GM12874 (cell line): ENCODE results near the gene CRIP3.

Source experiments
- TF ChIP-seq, protein P1 (sequence below): IDR thresholded peaks from 2 replicates; pipeline ENCODE4 v1.5.1; 2011; ENCODE audit warnings: low read depth, mild to moderate bottlenecking, control low read depth, low read length, moderate library complexity; ENCODE audit not compliant: insufficient read depth

Gene CRIP3

DNA sequence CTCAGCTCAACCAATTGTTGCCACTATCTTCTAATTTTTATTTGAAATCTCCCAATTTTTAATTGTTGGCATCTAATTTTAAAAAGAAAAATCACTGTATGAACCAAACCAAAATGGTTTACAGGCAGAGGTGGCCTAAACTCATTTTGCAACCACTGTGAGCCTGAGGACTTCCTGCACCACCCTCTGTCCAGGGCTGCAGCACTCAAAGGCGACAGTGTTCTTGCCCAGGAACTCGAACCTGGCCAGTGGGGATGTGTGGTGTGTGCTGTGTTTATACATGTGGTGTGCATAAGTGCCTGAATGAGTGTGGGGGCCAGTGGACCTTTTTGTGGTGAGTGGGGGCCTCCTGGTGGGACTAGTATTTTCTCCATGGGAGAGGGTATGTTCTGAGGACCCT, 34.9 kb downstream of the CRIP3 start:
- TF ChIP-seq, protein P1, sequence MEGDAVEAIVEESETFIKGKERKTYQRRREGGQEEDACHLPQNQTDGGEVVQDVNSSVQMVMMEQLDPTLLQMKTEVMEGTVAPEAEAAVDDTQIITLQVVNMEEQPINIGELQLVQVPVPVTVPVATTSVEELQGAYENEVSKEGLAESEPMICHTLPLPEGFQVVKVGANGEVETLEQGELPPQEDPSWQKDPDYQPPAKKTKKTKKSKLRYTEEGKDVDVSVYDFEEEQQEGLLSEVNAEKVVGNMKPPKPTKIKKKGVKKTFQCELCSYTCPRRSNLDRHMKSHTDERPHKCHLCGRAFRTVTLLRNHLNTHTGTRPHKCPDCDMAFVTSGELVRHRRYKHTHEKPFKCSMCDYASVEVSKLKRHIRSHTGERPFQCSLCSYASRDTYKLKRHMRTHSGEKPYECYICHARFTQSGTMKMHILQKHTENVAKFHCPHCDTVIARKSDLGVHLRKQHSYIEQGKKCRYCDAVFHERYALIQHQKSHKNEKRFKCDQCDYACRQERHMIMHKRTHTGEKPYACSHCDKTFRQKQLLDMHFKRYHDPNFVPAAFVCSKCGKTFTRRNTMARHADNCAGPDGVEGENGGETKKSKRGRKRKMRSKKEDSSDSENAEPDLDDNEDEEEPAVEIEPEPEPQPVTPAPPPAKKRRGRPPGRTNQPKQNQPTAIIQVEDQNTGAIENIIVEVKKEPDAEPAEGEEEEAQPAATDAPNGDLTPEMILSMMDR: no peak

DNA sequence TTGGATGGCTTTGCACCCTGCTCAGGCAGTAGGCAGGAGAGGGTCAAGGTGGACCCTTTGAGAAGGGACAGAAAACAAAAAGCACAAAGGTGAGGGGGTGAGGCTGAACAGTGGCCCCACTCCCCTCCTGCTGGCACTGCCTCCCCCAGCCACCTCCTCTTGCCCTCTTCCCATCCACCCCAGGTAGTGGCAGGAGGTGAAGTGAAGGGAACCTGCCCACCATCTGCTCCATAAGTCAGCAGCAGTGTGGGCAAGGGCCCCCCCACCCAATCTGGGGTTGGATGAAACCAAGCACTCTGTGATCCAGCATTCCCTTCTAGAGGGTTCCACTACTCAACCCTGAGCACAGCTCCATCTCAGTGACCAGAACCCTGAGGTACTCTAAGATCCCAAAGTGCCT, 36.7 kb downstream of the CRIP3 start:
- TF ChIP-seq, protein P1: no peak

DNA sequence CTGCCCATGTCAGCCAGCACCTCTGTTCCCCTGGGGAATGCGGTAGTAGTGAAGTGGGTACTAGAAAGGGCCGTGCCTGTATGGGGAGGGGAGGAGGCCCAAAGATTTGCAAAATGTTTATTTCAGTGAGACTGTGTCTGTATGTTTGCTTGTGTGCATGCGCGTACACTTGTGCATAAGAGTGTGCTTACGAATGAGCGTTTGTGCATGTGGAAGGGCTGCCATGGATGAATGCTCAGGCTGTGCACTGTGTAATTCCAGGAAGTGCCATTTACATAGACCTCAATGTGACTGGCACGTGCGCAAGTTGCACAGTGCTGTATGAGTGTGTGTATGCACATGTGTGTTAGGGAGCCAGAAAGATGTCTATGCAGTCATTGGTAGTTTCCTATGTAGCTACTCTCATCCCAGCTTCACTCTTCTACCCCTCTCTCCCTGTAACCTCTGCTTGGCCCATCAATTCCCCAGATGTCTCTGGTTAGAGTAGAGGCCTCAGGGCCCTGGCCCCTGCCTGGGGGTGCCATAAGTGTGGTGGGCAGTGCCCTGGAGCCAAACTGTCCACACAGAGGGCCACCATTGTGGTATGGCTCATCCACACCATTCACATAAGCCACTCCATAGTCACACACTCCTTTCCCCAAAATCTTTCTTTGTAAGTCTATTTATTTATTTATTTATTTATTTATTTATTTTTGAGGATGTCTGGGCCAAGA, 37.4 kb downstream of the CRIP3 start:
- TF ChIP-seq, protein P1: no peak

DNA sequence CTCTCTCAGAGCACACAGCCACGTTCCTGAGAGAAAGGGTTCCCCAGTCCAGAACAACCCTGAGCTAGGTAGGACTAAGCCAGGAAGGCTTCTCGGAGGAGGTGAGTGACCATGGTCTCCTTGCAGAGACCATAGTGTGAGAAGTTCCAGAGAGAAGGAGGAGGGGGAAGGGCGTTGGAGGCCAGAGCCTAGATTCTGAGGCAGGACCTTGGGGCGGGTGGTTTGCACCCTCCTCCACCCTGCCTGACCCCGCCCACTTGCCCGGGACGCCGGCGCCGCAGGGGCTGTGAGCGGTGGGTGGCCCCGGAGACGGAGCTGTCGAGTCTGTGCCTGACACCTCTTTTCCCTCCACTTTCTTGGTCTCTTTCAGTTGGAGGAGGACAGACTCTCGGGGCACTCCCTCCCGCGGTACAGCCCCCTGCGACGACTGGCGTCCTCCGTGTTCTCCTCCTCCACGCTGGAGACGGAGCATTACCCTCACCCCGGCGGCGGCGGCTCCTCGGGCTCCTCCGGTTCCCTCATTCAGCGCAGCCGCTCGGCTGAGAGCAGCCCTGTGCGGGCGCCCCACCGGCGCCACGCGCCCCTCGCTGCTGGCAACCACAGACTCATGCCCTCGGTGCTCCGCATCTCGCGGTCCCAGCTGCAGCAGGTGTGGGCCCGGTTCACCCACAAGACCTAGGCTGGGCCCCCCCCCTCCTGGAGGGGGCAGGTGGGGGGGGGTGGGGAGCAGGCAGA, 39.2 kb downstream of the CRIP3 start:
- TF ChIP-seq, protein P1: no peak

DNA sequence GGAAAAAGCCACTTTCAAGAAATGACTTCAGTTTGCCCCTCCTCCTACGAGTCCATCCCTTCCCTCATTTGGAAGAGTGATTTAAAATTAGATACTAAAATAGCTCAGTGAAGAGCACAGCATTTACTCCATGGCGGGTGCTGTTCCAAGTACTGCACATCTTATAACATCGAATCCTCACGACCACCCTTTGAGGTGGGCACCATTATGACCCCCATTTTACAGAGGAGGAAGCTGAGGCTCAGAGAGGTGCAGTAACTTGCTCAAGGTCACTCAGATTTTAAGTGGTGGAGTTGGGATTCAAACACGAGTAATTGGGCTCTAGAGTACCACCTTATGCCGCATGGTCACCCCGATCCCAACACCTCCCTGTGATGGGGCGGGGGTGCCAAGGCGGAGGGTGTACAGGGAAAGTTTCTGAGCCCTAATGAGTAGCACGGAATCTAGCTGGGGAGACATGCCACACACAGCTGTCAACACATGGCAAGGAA, 39.8 kb downstream of the CRIP3 start:
- TF ChIP-seq, protein P1: no peak

DNA sequence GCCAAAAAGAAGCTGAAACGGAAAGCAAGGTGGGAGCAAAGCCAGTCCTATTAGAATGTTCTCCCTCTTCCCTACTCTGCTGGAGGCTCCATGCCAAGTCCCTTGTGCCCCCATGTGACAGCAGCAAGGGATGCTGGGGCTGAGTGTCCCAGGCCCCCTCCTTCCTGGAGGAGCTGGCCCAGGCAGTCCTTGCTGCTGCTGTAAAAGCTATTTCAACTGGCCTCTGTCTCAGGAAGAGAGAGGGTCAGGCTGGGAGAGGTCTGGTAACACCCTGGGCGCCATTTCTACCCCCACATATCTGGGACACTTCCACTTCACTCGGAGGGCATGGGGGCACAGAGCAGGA, 40.3 kb downstream of the CRIP3 start:
- TF ChIP-seq, protein P1: no peak

DNA sequence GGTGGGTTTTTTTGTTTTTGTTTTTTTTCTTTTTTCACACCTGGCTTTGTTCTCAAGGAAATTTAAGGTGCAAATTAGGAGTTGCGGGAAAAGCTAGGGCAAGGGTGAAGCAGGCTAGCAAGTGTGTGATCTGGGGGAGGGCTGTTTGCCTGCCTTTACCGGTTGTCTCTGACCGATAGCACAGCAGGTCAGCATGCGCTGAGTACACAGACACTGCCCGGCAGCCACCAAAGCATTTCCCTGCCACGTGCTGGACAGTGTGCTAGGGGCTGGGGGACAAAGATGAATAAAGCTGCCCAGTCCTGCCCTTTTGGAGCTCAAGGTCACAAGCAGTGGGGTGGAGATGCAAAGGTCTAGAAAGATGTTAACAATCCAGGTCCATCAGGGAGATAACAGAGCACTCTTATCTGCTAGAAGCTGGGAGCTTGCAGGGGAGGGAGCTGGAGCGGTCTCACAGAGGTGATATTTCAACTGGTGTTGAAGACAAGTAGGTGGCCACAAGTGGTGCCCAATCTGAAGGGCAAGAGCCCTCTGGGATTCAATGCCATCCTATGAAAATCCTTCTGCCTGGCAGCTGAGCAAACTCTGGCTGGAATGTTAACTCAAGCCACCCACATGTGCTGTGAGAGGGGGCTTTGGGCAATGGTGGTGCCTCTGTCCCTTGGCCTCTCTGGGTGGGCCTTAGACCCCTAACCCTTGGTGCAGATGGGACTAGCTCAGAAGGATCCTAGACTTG, 40.8 kb downstream of the CRIP3 start:
- TF ChIP-seq, protein P1: no peak
